Liver (tissue), 3 donors: Measurements from ENCODE around the gene BANP.

Experiments
- EGR1 ChIP-seq, 2 donors: IDR thresholded peaks; 2 replicates each; pipeline ENCODE4 v1.6.1; 2016 to 2018; ENCODE audit warnings: antibody characterized with exemption in 2 of 2, low read depth in 2 of 2
- FOXA1 ChIP-seq: IDR thresholded peaks from 2 replicates; pipeline ENCODE4 v1.6.1; 2016; ENCODE audit warnings: antibody characterized with exemption
- HNF4A ChIP-seq, 2 donors: conservative IDR thresholded peaks; 2 replicates each; pipeline ENCODE4 v1.6.1; 2016; ENCODE audit warnings: antibody characterized with exemption in 2 of 2, mild to moderate bottlenecking in 2 of 2
- TF ChIP-seq, protein P1 (sequence below): fragments of 150-350 bp; IDR thresholded peaks from 2 replicates; pipeline ENCODE4 v1.5.1; 2017; ENCODE audit warnings: improper control_type of control experiment, low read depth, low read length; ENCODE audit not compliant: missing input control
- TF ChIP-seq, protein P2 (sequence below): IDR thresholded peaks from 2 replicates; pipeline ENCODE4 v1.6.1; 2016; ENCODE audit warnings: antibody characterized with exemption
- TF ChIP-seq, protein P3 (sequence below): IDR thresholded peaks from 2 replicates; pipeline ENCODE4 v1.6.1; 2016; ENCODE audit warnings: antibody characterized with exemption, mild to moderate bottlenecking
- TF ChIP-seq, protein P4 (sequence below): IDR thresholded peaks from 2 replicates; pipeline ENCODE4 v1.6.1; 2016; ENCODE audit warnings: antibody characterized with exemption
- donor health status: healthy.
- donor health status: healthy.

DNA sequence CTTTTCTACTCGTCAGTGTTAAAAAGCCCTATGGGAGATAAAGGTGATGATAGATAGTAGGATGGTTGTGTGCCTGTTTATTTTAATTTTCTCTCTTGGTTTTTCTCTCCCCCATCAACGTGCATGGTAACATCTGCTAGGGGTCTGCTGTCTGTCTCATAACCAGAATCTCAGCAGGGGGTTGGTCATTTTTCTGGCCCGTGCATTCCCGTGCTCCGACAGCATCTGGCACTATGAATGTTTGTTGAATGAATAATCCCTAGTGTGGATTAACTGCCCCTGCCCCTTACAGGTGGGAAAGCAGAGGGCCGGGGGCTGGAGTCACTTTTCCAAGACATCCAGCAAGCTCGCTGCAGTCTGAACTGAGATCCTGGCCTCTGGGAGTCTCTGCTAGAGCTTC, 21.2 kb upstream of the BANP start:
- TF ChIP-seq HNF4A (conservative IDR thresholded peaks at IDR 0.05): no peak
- no peak for TF ChIP-seq FOXA1
- TF ChIP-seq EGR1 (IDR thresholded peaks at IDR 0.05; ENCODE audit: low read depth in 2 of 2): no peak
- TF ChIP-seq, protein P1, sequence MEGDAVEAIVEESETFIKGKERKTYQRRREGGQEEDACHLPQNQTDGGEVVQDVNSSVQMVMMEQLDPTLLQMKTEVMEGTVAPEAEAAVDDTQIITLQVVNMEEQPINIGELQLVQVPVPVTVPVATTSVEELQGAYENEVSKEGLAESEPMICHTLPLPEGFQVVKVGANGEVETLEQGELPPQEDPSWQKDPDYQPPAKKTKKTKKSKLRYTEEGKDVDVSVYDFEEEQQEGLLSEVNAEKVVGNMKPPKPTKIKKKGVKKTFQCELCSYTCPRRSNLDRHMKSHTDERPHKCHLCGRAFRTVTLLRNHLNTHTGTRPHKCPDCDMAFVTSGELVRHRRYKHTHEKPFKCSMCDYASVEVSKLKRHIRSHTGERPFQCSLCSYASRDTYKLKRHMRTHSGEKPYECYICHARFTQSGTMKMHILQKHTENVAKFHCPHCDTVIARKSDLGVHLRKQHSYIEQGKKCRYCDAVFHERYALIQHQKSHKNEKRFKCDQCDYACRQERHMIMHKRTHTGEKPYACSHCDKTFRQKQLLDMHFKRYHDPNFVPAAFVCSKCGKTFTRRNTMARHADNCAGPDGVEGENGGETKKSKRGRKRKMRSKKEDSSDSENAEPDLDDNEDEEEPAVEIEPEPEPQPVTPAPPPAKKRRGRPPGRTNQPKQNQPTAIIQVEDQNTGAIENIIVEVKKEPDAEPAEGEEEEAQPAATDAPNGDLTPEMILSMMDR: no peak
- TF ChIP-seq, protein P2, sequence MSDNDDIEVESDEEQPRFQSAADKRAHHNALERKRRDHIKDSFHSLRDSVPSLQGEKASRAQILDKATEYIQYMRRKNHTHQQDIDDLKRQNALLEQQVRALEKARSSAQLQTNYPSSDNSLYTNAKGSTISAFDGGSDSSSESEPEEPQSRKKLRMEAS: no peak
- TF ChIP-seq, protein P3, sequence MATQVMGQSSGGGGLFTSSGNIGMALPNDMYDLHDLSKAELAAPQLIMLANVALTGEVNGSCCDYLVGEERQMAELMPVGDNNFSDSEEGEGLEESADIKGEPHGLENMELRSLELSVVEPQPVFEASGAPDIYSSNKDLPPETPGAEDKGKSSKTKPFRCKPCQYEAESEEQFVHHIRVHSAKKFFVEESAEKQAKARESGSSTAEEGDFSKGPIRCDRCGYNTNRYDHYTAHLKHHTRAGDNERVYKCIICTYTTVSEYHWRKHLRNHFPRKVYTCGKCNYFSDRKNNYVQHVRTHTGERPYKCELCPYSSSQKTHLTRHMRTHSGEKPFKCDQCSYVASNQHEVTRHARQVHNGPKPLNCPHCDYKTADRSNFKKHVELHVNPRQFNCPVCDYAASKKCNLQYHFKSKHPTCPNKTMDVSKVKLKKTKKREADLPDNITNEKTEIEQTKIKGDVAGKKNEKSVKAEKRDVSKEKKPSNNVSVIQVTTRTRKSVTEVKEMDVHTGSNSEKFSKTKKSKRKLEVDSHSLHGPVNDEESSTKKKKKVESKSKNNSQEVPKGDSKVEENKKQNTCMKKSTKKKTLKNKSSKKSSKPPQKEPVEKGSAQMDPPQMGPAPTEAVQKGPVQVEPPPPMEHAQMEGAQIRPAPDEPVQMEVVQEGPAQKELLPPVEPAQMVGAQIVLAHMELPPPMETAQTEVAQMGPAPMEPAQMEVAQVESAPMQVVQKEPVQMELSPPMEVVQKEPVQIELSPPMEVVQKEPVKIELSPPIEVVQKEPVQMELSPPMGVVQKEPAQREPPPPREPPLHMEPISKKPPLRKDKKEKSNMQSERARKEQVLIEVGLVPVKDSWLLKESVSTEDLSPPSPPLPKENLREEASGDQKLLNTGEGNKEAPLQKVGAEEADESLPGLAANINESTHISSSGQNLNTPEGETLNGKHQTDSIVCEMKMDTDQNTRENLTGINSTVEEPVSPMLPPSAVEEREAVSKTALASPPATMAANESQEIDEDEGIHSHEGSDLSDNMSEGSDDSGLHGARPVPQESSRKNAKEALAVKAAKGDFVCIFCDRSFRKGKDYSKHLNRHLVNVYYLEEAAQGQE: no peak
- TF ChIP-seq, protein P4, sequence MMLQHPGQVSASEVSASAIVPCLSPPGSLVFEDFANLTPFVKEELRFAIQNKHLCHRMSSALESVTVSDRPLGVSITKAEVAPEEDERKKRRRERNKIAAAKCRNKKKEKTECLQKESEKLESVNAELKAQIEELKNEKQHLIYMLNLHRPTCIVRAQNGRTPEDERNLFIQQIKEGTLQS: no peak
